ENCODE results near the gene TREM2.

Gene TREM2

DNA sequence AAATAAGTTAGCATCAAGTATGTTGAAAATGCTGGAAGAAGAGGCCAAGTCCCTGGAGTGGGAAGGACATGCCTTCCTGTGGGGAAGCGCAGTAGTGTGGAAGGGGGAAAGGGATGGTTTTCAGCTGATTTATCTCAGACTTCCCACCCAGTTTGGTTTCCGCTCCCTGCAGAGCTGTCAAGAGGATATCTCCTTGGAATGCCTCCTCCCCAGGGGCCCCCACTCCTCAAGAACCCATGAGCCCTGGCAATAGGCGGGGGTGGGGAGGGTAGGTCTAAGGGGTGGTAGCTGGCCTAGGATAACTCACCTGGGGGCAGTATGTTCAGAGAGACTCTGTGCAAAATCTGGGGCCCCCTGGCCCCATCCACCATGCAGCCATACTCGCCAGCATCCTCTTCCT lies 9.5 kb downstream of the TREM2 start:
- Histone ChIP-seq H3K4me2 (ENCODE audit: low read length) (no peak overlapping the region), H3K36me3 (ENCODE audit: control insufficient read depth, insufficient read depth, low read length) (no peaks in the 10 kb centered on the region), H3K27ac (no peak overlapping the region), H3K4me3 (ENCODE audit: low read depth, low read length) (no peak overlapping the region), H3K27me3 (ENCODE audit: control insufficient read depth, insufficient read depth, low read length) (no peaks in the 10 kb centered on the region), H3K79me2 (no peaks in the 10 kb centered on the region), H2AFZ (no peak overlapping the region), H3K4me1 (no peaks in the 10 kb centered on the region), H3K9me3 (ENCODE audit: control insufficient read depth, low read length) (no peaks in the 10 kb centered on the region), H3K9ac (no peak overlapping the region)
- TF ChIP-seq, protein P1, sequence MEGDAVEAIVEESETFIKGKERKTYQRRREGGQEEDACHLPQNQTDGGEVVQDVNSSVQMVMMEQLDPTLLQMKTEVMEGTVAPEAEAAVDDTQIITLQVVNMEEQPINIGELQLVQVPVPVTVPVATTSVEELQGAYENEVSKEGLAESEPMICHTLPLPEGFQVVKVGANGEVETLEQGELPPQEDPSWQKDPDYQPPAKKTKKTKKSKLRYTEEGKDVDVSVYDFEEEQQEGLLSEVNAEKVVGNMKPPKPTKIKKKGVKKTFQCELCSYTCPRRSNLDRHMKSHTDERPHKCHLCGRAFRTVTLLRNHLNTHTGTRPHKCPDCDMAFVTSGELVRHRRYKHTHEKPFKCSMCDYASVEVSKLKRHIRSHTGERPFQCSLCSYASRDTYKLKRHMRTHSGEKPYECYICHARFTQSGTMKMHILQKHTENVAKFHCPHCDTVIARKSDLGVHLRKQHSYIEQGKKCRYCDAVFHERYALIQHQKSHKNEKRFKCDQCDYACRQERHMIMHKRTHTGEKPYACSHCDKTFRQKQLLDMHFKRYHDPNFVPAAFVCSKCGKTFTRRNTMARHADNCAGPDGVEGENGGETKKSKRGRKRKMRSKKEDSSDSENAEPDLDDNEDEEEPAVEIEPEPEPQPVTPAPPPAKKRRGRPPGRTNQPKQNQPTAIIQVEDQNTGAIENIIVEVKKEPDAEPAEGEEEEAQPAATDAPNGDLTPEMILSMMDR (IDR thresholded peaks at IDR 0.05): no peak

DNA sequence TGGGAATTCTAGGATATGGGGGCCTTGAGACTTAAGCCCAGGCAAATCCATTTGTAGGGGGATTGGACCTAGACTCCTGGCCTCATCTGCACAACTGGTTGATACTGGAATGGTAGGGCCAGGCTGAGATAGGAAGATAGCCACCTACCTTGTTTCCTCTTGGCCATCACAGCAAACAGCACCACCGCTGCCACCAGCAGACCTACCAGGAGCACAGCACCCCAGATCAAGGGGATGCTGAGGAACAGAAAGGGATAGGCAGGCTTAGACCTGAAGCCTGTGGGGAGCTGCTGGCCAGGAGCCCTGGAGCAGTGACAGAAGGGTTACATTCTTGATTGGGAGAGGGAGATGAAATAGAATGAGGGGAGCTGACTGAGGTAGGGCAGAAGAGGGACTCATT lies 12.2 kb downstream of the TREM2 start:
- H3K9me3 ChIP-seq (ENCODE audit: control insufficient read depth, low read length): no peaks in the 10 kb centered on the region
- TF ChIP-seq, protein P1 (IDR thresholded peaks at IDR 0.05): no peak
- H3K36me3 ChIP-seq (ENCODE audit: control insufficient read depth, insufficient read depth, low read length): no peaks in the 10 kb centered on the region
- H3K4me2 ChIP-seq (ENCODE audit: low read length): no peak overlapping the region
- no peak overlapping the region for H2AFZ ChIP-seq
- no peak overlapping the region for H3K4me3 ChIP-seq (ENCODE audit: low read depth, low read length)
- no peak overlapping the region for H3K9ac ChIP-seq
- no peaks in the 10 kb centered on the region for H3K27me3 ChIP-seq (ENCODE audit: control insufficient read depth, insufficient read depth, low read length)
- H3K27ac ChIP-seq: no peak overlapping the region
- H3K79me2 ChIP-seq: no peaks in the 10 kb centered on the region
- no peaks in the 10 kb centered on the region for H3K4me1 ChIP-seq

DNA sequence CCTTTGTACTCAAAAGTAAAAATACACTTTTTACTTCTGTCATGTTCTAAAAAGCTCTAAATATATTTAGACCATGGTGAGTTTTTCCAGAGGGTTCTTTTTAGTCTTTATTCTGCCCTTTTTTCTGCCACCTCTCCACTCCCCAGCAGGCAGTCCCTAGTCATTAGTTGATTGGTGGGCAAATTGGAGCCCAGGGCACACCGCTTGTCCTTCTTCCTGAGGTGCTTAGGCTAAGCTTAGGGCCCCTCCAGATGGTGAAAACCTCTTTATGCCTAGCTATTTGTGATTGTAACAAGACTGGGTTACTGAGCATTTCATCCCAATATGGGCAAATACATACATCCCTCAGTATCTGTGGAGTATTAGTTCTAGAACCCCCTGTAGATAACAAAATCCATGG lies 15.0 kb downstream of the TREM2 start:
- H3K36me3 ChIP-seq (ENCODE audit: control insufficient read depth, insufficient read depth, low read length): no peaks in the 10 kb centered on the region
- H3K27ac ChIP-seq: no peak overlapping the region
- TF ChIP-seq, protein P1 (IDR thresholded peaks at IDR 0.05): no peak
- H3K4me3 ChIP-seq (ENCODE audit: low read depth, low read length): no peak overlapping the region
- no peaks in the 10 kb centered on the region for H3K9me3 ChIP-seq (ENCODE audit: control insufficient read depth, low read length)
- no peak overlapping the region for H3K9ac ChIP-seq
- H3K79me2 ChIP-seq: no peaks in the 10 kb centered on the region
- no peaks in the 10 kb centered on the region for H3K4me1 ChIP-seq
- no peak overlapping the region for H2AFZ ChIP-seq
- H3K4me2 ChIP-seq (ENCODE audit: low read length): no peak overlapping the region
- H3K27me3 ChIP-seq (ENCODE audit: control insufficient read depth, insufficient read depth, low read length): no peaks in the 10 kb centered on the region

DNA sequence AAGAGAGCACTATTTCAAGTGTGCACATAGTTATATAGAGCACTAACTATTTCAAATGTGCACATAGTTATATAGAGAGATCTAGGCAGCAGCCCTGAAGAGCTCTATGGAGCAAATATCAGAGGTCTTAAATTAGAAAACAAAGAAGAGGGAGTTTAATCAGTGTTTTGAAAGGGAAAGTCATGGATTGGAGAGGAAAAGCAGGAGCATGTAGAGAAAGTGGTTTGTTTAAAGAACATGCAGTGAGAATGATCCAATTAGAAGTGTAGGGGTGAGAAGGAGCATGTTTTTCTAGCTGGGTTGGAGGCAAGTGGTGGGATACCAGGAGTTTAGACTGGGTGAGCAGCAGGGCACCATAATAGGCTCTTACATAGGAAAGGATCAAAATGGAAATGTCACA lies 26.0 kb downstream of the TREM2 start:
- Histone ChIP-seq H3K9me3 (ENCODE audit: control insufficient read depth, low read length) (no peaks in the 10 kb centered on the region), H3K27ac (no peak overlapping the region), H3K4me2 (ENCODE audit: low read length) (no peak overlapping the region), H3K27me3 (ENCODE audit: control insufficient read depth, insufficient read depth, low read length) (no peaks in the 10 kb centered on the region), H3K4me3 (ENCODE audit: low read depth, low read length) (no peak overlapping the region), H3K9ac (no peak overlapping the region), H3K36me3 (ENCODE audit: control insufficient read depth, insufficient read depth, low read length) (no peaks in the 10 kb centered on the region), H2AFZ (no peak overlapping the region), H3K4me1 (no peaks in the 10 kb centered on the region), H3K79me2 (no peaks in the 10 kb centered on the region)
- TF ChIP-seq, protein P1 (IDR thresholded peaks at IDR 0.05): no peak

DNA sequence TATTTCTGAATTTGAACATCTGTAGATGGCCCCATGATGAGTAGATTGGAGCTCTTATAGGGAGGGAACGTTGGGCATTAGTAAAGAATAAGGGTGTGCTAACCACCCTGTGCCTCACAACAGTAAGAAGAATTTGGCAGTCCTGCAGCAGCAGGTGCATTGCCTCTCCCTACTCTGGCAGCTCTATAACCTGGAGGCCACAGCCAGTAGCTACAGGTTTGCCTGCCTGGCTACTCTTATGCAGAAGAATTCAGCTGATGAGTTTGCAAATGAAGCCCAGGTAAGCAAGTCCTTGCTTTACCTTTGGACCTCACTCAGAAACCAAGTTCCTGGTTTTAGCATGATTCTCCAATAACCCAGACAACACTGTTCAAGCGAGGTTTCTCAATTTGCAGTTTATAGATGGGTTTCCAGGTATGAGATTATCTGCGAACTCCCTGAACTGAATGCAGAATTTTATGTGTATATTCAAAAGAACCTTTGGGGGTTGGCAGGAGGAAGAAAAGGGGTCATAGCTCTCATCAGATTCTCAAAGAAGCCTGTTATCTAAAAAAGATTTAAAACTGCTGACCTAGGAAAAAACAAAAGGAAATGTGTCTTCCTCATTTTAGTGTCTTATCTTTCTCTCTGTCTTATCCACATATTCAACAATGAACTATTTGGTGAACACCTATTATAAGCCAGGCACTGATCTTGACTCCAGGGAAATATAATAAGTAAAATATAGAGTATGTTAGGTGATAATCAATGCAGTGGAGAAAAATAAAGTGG lies 27.7 kb downstream of the TREM2 start:
- Histone ChIP-seq H3K9me3 (ENCODE audit: control insufficient read depth, low read length) (no peaks in the 10 kb centered on the region), H3K9ac (no peak overlapping the region), H3K27ac (no peak overlapping the region), H2AFZ (no peak overlapping the region), H3K36me3 (ENCODE audit: control insufficient read depth, insufficient read depth, low read length) (no peaks in the 10 kb centered on the region), H3K4me3 (ENCODE audit: low read depth, low read length) (no peak overlapping the region), H3K4me1 (no peaks in the 10 kb centered on the region), H3K79me2 (no peaks in the 10 kb centered on the region), H3K4me2 (ENCODE audit: low read length) (no peak overlapping the region), H3K27me3 (ENCODE audit: control insufficient read depth, insufficient read depth, low read length) (no peaks in the 10 kb centered on the region)
- TF ChIP-seq, protein P1 (IDR thresholded peaks at IDR 0.05): no peak
